ENCODE data around the gene PPP3CA. TPM values are rescaled to one million over a fixed set of nuclear protein-coding genes. Genes with fewer than 3 reads are reported as not detected.

PPP3CA gene
- total RNA-seq, 1 donor, result 64.4 TPM

GRCh38 chr4:101027721-101028120 is 319.6 kb downstream of the PPP3CA start:
- H3K4me3 ChIP-seq (ENCODE audit: low read depth, low read length), result no peak overlapping the region
- TF ChIP-seq CTCF (IDR thresholded peaks at IDR 0.05; ENCODE audit: insufficient read depth, low read length), result no peak
- peak; percentile 51 for DNase-seq (ENCODE audit: low read depth)

GRCh38 chr4:101025755-101026154 is 321.6 kb downstream of the PPP3CA start:
- DNase-seq (ENCODE audit: low read depth), result no peak
- H3K4me3 ChIP-seq (ENCODE audit: low read depth, low read length), result no peak overlapping the region
- TF ChIP-seq CTCF (IDR thresholded peaks at IDR 0.05; ENCODE audit: insufficient read depth, low read length), result no peak

- no peak overlapping the region for H3K4me3 ChIP-seq (ENCODE audit: low read depth, low read length)
- no peak for DNase-seq (ENCODE audit: low read depth)
- TF ChIP-seq CTCF (IDR thresholded peaks at IDR 0.05; ENCODE audit: insufficient read depth, low read length), result no peak
These were observed 324.9 kb downstream of the PPP3CA start for GRCh38 chr4:101022151-101023024.

GRCh38 chr4:101020956-101021355 is 326.4 kb downstream of the PPP3CA start:
- peak; percentile 63 for DNase-seq (ENCODE audit: low read depth)
- TF ChIP-seq CTCF (IDR thresholded peaks at IDR 0.05; ENCODE audit: insufficient read depth, low read length), result no peak
- no peak overlapping the region for H3K4me3 ChIP-seq (ENCODE audit: low read depth, low read length)

GRCh38 chr4:101019941-101020401 is 327.4 kb downstream of the PPP3CA start:
- no peak overlapping the region for H3K4me3 ChIP-seq (ENCODE audit: low read depth, low read length)
- DNase-seq (ENCODE audit: low read depth), result no peak
- TF ChIP-seq CTCF (IDR thresholded peaks at IDR 0.05; ENCODE audit: insufficient read depth, low read length), result no peak

DNA sequence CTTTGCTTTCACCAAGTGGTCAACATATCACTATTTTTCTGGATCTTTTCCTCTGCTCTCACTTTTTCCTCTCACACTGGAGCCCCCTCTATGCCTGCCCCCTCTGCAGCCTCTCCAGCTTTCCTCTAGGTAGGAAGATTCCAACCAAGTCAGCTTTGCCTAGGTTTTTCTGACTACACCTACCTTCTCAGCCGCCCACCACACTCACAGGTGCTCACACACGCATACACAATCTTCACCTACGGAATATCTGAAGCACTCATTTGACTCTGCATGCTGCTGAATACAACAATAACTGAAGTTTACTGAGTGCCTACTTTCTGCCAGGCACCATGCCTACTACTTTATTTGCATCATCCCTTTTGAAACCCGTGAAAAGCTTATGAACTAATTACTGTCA is 328.0 kb downstream of the PPP3CA start:
- no peak for DNase-seq (ENCODE audit: low read depth)
- no peak overlapping the region for H3K4me3 ChIP-seq (ENCODE audit: low read depth, low read length)
- no peak for TF ChIP-seq CTCF (IDR thresholded peaks at IDR 0.05; ENCODE audit: insufficient read depth, low read length)

All from fibroblast of the aortic adventitia (primary cell).